ENCODE measurements around the gene CRP. TPM values are rescaled to one million over a fixed set of nuclear protein-coding genes. Genes with fewer than 3 reads are reported as not detected.
"Not testable (repeated sequence)": the region's sequence is repeated elsewhere in the genome, so short reads cannot be mapped to it uniquely, and the experiment has no call there.

CRP gene
- total RNA-seq, 1 donor from 2014 or later: 46.3 TPM

DNA sequence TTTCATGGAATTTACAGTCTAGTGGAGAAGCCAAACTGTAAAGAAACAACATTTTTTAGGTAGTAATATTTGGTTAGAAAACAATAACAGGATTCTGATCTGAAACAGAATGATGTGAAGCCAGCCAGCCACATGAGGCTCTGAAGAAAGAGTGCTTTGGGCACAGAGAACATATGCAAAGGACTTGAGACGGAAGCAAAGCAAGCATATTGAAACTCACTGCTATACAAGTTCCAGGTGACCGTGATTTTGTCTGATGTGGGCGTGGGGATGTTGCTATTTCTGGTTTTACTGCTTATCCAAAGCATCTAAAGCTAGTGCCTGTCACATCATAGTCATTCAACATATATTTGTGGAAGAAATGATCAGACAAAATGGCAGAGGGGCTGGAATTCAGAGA is 14.7 kb downstream of the CRP start:
- DNase-seq (ENCODE audit: low spot score): no peak

DNA sequence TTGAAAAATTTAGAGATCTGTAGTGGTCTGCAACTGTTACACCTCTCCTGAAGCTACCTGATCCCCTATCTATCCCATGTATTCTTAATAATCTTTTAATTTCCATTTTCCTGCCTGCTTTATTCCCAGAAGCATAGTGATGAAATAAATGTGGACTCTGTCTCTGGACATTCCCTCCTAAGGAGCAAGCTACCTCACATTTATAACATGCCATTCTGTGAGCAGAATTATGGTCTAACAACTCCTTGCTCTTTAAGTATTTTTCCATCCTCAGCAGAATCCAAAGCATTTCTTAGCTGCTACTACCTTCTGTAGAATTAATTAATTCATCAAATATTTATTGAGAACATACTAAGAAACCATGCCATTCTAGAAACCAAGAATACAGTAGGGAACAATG is 15.1 kb downstream of the CRP start:
- no peak for DNase-seq (ENCODE audit: low spot score)

- DNase-seq (ENCODE audit: low spot score): no peak
Observed at GRCh38 chr1:159687511-159687910, 26.9 kb downstream of the CRP start.

DNA sequence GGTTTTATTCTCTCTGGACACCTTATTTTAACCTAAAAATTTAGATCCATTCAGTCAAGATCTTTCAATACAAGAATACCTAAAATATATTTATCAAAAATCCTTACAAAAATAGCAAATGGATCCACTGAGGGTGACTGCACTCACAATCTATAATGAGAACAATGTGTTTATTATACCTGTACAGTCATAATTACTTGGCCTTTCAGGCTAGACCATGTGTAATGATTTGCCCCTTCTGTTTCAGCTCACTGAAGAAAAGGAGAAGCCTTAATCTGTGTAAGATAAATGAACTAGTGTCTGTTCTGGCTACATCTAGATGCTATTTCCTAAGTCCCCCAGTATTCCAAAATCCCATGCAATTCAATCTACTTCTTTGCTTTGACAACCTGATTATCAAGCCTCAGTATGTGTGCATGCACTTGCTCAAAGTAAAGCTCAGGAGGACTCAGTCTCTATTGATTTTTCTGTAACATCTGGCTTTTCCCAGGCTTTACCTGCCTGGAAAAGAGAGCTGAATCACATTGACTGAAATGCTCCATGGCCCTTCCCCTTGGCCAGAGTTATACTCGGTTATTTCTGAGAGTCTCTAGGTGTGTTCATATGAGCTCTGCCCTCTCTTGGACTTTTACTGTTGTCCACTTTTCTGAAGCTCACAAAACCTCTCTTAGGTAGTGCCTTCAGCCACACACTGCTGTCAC is 27.6 kb downstream of the CRP start:
- no peak for DNase-seq (ENCODE audit: low spot score)

- no peak for DNase-seq (ENCODE audit: low spot score)
Observed at GRCh38 chr1:159678939-159679338, 35.5 kb downstream of the CRP start.

- DNase-seq (ENCODE audit: low spot score): no peak
Observed at GRCh38 chr1:159675046-159675445, 39.3 kb downstream of the CRP start.

- not testable (repeated sequence) for DNase-seq (ENCODE audit: low spot score)
Observed at GRCh38 chr1:159672390-159672789, 42.0 kb downstream of the CRP start.

GRCh38 chr1:159669338-159669737 is 45.1 kb downstream of the CRP start:
- DNase-seq (ENCODE audit: low spot score): no peak

- DNase-seq (ENCODE audit: low spot score): no peak
Observed at GRCh38 chr1:159668739-159669138, 45.6 kb downstream of the CRP start.

DNA sequence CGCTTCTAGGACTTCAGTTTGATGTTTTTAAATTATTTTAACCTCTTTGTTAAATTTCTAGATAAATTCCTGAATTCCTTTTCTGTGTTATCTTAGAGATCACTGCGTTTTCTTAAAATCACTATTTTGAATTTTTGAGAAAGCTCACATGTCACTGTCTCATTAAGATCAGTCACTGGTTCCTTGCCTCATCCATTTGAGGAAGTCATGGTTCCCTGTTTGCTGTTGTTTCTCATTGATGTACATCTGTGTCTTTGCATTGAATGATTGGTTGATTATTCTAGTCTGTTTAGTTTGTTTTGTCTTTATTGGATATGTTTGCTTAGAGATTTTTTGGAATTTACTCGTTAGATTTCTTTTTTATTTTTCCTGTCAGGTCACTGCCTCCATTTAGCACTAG is 50.1 kb downstream of the CRP start:
- no peak for DNase-seq (ENCODE audit: low spot score)

- no peak for DNase-seq (ENCODE audit: low spot score)
Observed at GRCh38 chr1:159663552-159663951, 50.8 kb downstream of the CRP start.

Other genes with a start within 250 kb of the CRP start
- gene OR10J5, start 178.6 kb downstream of the CRP start, total RNA-seq: not detected
- 54.7 TPM for gene APCS, start 126.8 kb downstream of the CRP start, total RNA-seq
- 44.0 TPM for gene DUSP23, start 66.4 kb upstream of the CRP start, total RNA-seq
- 0.81 TPM for gene FCRL6, start 87.8 kb upstream of the CRP start, total RNA-seq
- gene SLAMF8, start 112.3 kb upstream of the CRP start, total RNA-seq: 7.3 TPM
- not detected for gene VSIG8, start 148.1 kb upstream of the CRP start, total RNA-seq
- 0.37 TPM for gene CFAP45, start 185.6 kb upstream of the CRP start, total RNA-seq
- 205 TPM for gene TAGLN2, start 210.9 kb upstream of the CRP start, total RNA-seq
- gene IGSF9, start 231.0 kb upstream of the CRP start, total RNA-seq: 12.4 TPM
- not detected for gene SLAMF9, start 239.6 kb upstream of the CRP start, total RNA-seq